MM.1S (cell line): ENCODE results near the gene NEDD4.

Experiments used
- CTCF ChIP-seq: fragments of 300-600 bp; sonication (generic); IDR thresholded peaks from 2 replicates; pipeline ENCODE4 v1.5.1; 2016; ENCODE audit warnings: antibody characterized with exemption, low read length, mixed read lengths
- EZH2 ChIP-seq: fragments of 300-600 bp; sonication (generic); optimal IDR thresholded peaks from 2 replicates; pipeline ENCODE3; 2017; ENCODE audit warnings: low read depth, mild to moderate bottlenecking, antibody characterized with exemption, low read length, mixed read lengths

- TF ChIP-seq CTCF (no peak), EZH2 (no peak)
These were observed 22.9 kb upstream of the NEDD4 start for GRCh38 chr15:56016281-56016680.
